ENCODE measurements around the gene PDGFD.
"Not testable (repeated sequence)": the region's sequence is repeated elsewhere in the genome, so short reads cannot be mapped to it uniquely, and the experiment has no call there.

DNA sequence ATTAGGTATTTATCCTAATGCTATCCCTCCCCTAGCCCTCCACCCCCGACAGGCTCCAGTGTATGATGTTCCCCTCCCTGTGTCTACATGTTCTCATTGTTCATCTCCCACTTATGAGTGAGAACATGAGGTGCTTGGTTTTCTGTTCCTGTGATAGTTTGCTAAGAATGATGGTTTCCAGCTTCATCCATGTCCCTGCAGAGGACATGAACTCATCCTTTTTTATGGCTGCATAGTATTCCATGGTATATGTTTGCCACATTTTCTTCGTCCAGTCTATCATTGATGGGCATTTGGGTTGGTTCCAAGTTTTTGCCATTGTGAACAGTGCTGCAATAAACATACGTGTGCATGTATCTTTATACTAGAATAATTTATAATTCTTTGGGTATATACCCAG lies 117.1 kb downstream of the PDGFD start:
- TF ChIP-seq, protein P1, sequence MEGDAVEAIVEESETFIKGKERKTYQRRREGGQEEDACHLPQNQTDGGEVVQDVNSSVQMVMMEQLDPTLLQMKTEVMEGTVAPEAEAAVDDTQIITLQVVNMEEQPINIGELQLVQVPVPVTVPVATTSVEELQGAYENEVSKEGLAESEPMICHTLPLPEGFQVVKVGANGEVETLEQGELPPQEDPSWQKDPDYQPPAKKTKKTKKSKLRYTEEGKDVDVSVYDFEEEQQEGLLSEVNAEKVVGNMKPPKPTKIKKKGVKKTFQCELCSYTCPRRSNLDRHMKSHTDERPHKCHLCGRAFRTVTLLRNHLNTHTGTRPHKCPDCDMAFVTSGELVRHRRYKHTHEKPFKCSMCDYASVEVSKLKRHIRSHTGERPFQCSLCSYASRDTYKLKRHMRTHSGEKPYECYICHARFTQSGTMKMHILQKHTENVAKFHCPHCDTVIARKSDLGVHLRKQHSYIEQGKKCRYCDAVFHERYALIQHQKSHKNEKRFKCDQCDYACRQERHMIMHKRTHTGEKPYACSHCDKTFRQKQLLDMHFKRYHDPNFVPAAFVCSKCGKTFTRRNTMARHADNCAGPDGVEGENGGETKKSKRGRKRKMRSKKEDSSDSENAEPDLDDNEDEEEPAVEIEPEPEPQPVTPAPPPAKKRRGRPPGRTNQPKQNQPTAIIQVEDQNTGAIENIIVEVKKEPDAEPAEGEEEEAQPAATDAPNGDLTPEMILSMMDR (IDR thresholded peaks at IDR 0.05; ENCODE audit: extremely low read depth in 1 of 2, insufficient read depth in 1 of 2, low read depth in 1 of 2, low read length in 2 of 2) = not testable (repeated sequence)
- not testable (repeated sequence) for TF ChIP-seq POLR2AphosphoS5 (IDR thresholded peaks at IDR 0.05; ENCODE audit: insufficient read depth, low read depth, low read length); EZH2 (IDR thresholded peaks at IDR 0.05; ENCODE audit: borderline replicate concordance, low read depth, low read length, severe bottlenecking); POLR2A (IDR thresholded peaks at IDR 0.05; ENCODE audit: low read depth, low read length)
- TF ChIP-seq, protein P2, sequence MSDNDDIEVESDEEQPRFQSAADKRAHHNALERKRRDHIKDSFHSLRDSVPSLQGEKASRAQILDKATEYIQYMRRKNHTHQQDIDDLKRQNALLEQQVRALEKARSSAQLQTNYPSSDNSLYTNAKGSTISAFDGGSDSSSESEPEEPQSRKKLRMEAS (IDR thresholded peaks at IDR 0.05; ENCODE audit: insufficient read depth, insufficient read length) = not testable (repeated sequence)

Data from endothelial cell of umbilical vein (primary cell).